ENCODE results near the gene FGFR3.

GRCh38 chr4:1747603-1747967 lies 45.5 kb upstream of the FGFR3 start:
- TF ChIP-seq TAF1 (IDR thresholded peaks at IDR 0.05; ENCODE audit: low read depth) (no peak), CTCF (IDR thresholded peaks at IDR 0.05; ENCODE audit: poor library complexity, severe bottlenecking) (no peak), REST (IDR thresholded peaks at IDR 0.05; ENCODE audit: borderline replicate concordance) (no peak), POLR2AphosphoS5 (IDR thresholded peaks at IDR 0.05) (no peak), EZH2 (IDR thresholded peaks at IDR 0.05; ENCODE audit: borderline replicate concordance, insufficient read depth, low read length, poor library complexity, severe bottlenecking) (no peak), RAD21 (conservative IDR thresholded peaks at IDR 0.05) (no peak), SMC3 (conservative IDR thresholded peaks at IDR 0.05; ENCODE audit: poor library complexity) (no peak)
